GM18858 (cell line): ENCODE data around the gene STK11IP.

ENCODE experiments used
- ATAC-seq: cut with Tn5 transposase; IDR thresholded peaks from one replicate; pipeline ENCODE4 v1.9.1; 2021; ENCODE audit not compliant: unreplicated experiment

STK11IP gene, protein sequence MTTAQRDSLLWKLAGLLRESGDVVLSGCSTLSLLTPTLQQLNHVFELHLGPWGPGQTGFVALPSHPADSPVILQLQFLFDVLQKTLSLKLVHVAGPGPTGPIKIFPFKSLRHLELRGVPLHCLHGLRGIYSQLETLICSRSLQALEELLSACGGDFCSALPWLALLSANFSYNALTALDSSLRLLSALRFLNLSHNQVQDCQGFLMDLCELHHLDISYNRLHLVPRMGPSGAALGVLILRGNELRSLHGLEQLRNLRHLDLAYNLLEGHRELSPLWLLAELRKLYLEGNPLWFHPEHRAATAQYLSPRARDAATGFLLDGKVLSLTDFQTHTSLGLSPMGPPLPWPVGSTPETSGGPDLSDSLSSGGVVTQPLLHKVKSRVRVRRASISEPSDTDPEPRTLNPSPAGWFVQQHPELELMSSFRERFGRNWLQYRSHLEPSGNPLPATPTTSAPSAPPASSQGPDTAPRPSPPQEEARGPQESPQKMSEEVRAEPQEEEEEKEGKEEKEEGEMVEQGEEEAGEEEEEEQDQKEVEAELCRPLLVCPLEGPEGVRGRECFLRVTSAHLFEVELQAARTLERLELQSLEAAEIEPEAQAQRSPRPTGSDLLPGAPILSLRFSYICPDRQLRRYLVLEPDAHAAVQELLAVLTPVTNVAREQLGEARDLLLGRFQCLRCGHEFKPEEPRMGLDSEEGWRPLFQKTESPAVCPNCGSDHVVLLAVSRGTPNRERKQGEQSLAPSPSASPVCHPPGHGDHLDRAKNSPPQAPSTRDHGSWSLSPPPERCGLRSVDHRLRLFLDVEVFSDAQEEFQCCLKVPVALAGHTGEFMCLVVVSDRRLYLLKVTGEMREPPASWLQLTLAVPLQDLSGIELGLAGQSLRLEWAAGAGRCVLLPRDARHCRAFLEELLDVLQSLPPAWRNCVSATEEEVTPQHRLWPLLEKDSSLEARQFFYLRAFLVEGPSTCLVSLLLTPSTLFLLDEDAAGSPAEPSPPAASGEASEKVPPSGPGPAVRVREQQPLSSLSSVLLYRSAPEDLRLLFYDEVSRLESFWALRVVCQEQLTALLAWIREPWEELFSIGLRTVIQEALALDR

DNA sequence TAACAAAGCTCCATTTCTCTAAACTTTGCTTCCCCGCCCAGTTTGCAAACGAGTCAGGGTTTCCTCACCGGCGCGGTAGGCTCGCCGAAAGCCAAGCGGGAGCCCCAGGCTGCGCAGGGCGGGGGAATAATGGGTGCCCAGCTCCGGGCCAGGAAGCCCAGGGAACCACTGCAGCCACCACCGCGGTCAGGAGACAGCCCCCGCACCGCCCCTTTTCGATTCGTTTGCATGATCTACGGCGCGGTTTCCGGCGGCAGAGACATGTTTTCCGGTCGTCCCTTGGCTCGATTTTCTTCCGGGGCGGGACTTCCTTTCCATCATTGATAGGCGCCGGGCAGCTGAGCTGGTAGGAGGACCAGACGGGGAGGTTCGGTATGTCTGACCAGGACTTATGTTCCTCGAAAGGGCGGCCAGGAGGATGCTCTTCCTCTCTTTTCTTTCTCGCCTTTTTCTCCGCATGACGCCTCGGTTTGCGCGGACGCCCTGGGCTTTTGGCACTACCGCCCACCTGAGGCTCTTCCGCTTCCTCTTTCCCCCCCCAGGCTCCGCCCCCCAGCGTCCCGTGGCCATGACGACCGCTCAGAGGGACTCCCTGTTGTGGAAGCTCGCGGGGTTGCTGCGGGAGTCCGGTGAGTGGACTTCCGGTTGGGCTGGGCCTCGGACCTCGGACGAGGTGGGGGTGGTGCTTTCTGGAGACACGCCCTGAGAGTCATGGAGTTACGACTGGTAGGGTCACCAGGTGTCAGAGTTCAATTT is at the start of gene STK11IP:
STK11IP (plus strand) TSS at position 306 of the 756 bp plus-strand sequence; CDS start at position 569, 263 bp downstream.
- ATAC-seq, result peak; percentile 78

GRCh38 chr2:219548990-219549389 is 48.7 kb upstream of the STK11IP start:
- no peak for ATAC-seq

DNA sequence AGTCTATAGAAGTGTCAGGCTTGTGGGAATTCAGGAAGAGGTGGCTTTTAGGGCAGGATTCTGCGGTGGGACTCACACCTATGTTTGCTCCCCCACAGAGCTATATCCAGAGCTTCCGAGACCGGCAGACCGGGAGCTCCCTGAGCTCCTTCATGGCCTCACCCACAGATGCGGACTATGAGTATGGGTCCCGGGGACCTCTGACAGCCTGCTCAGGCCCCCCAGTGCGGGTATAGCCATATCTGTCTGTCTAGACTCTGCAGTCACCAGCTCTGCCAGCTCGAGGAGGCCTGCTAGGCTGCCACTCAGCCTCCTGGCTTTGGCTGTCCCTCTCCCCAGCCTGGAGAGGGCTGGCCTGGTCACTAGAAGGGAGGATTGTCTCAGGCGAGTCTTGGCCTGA is 48.0 kb upstream of the STK11IP start:
- ATAC-seq, result no peak

- peak; percentile 8 for ATAC-seq
Measured at GRCh38 chr2:219551441-219552381, 45.9 kb upstream of the STK11IP start.

DNA sequence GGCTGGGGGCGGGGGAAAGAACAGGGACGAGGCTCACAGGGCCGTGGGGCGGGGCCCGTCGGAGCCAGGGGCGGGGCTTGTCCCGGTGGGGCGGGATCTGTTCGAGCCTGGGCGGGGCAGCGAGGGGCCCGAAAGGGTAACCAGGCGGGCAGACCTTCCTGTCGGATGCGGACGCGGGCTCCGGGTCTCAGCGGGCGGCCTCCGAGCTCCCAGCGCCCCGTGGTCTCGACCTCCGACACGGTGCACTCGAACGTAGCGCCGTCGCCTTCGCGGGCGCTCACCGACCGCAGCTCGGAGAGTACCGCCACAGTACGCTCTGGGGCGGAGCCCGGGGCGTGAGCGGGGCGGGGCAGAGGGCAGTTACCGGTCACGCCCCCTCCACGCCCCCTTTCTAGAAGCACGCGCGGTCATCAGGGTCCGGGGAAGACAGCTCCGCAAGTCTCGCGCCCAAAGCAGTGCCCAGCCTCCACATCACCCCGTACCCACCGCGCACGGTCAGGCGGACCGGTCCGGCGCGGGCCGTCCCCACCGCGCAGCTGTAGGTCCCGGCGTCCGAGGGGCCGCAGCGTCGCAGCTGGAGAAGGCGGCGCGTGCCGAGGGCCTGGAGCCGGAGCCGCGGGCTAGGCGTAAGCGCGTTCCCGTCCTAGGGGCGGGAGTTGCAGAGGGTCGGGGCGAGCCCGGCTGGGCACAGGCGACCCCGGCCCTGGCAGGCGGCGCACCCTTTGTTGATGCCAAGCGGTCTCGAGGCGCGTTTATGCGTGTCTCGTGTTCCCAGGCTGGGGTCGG is 45.1 kb upstream of the STK11IP start:
- peak; percentile 83 for ATAC-seq

- no peak for ATAC-seq
Measured at GRCh38 chr2:219553168-219553417, 44.6 kb upstream of the STK11IP start.

- ATAC-seq, result no peak
Measured at GRCh38 chr2:219553463-219553963, 44.1 kb upstream of the STK11IP start.

- no peak for ATAC-seq
Measured at GRCh38 chr2:219554350-219554749, 43.3 kb upstream of the STK11IP start.

- no peak for ATAC-seq
Measured at GRCh38 chr2:219555956-219556355, 41.7 kb upstream of the STK11IP start.

- no peak for ATAC-seq
Measured at GRCh38 chr2:219556413-219556812, 41.2 kb upstream of the STK11IP start.

DNA sequence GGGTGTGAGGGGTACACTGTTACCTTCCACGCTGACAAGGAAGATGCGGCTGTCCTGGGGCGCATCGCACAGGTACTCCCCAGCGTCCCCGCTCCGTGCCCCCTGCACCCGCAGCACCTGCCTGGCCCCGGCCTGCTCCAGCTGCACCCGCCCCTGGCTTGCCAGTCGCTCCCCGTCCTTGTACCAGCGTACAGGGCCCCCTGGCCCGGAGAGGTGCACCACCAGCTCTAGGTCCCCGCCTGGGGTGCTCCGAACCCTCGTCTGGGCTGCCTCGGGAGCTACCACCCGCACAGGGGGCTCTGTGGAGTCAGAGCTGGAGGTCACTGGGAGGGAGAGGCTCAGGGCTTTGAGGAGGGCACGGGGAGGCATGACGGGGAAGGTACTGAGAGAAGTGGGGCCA is 40.3 kb upstream of the STK11IP start:
- ATAC-seq, result no peak

DNA sequence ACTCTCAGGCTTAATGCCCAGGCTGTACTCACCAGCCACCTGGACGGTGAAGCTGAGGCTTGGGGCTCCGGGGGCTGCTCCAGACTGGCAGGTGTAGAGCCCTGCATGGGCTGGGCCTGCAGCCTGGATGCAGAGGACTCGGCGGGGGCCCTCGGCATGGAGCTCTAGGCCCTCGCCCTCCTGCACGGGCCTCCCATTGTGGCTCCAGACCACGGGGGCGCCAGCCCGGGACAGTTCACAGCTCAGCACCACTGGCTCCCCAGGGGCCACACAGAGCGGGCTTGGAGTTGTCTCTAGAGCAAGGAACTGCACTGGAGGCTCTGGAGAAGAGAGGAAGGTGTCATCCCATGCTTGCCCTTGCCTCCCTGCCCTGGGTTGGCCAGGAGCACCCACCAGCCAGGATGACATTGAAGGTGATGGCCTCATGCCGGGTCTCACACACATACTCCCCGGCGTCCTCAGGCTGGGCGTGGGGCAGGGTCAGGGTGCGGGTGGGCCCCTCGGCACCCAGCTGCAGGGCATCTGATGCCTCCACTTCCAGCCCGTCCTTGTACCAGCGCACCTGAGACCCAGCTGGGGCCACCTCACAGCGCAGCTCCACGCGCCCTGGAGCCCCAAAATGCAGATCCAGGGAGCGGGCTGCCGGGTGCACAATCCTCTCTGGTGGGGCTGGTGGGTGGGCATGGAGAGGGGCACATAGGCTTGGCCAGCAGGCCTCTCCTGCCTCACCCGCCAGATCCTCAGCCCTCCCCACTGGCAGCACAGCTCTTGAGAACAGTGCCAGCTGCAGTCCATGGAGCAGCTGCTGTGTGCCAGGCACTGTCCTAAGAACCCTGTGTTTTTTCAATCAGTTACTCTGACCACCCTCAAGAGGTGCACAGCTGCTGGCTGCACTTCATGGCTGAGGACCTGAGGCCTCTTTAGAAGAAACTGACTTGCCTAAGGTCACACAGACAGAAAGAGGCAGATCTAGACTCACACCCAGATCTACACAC is 39.6 kb upstream of the STK11IP start:
- no peak for ATAC-seq

DNA sequence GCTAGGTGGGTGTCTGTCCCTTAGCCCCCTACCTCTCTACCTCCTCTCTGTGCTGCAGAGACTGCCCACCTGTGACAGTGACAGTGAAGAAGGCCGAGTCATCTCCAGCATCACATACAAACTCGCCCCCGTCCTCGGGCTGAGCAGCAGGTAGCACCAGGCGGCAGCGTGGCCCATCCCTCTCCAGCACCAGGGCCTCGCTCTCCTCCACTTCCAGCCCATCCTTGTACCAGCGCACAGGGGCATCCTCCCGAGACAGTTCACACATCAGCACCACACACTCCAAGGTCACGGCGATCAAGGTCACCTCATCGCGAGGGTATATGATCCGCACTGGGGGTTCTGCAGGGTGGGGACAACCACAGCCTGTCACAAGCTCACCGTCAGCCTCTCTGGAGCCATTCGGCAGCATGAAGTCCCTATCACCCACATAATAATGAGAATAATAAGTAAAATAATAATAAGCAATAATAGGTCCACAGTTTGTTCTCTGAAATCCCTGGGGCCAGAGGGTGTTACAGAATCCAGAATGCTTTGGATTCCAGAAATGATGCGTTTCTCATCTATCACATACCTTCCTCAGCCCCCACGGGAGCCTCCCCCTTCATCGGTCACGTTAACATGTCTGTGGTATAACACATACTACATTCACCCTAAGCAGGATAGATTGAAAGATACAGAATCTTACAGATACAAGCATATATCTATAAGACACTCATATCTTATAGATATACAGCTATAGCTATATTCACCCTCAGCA is 38.3 kb upstream of the STK11IP start:
- no peak for ATAC-seq

GRCh38 chr2:219560037-219560892 is 37.4 kb upstream of the STK11IP start:
- ATAC-seq, result no peak

- ATAC-seq, result no peak
Measured at GRCh38 chr2:219560893-219561178, 36.8 kb upstream of the STK11IP start.
